NCI-H446 (cell line): ENCODE measurements around the gene NPM1.

ENCODE experiments used
- DNase-seq, 2 experiments: peaks; one replicate each; lab custom pipeline; 2025; lab: John Stamatoyannopoulos, UW

NPM1 gene

DNA sequence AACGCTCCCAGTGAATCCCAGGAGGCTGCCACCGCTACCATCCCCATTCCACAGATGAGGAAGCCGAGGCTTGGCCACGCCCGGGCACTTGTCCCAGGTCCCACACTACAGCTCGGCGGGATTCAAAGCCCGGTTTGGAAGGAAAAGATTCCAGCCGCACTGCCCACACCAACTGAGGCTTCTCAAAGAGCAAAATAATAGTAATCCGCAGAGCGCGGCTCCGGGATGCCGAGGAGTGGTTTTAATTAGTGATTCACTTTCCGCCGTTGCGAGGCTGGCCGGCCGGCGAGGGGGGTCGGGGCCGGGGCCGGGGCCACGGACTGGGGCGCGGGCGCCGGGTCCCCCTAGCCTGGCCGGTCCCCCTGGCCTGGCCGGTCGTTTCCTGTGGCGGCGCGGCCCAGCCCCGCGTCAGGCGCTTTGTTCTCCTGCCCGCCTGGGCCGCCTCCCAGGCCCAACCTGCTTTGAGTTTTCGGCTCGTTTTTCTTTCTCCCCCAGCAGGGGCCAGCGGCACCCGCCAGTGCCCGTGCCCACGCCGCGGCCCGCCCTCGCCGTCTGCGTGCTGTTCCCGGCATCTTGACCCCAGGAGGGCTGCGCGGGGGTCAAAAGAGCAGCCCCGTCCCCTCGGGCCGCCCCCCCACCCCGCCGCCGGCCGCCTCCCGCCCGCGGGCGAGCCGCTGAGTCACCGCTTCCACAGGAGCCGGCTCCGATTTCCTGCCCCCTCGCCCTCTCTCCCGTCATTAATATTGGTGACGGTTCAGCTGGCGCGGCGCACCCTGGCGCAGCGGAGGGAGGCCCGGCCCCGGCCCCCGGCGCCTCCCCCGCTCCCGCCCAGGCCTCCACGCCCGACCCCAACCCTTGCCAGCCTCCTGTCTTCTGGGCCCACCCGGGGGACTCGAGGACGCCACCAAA lies 63.0 kb downstream of the NPM1 start:
- DNase-seq: no peak

DNA sequence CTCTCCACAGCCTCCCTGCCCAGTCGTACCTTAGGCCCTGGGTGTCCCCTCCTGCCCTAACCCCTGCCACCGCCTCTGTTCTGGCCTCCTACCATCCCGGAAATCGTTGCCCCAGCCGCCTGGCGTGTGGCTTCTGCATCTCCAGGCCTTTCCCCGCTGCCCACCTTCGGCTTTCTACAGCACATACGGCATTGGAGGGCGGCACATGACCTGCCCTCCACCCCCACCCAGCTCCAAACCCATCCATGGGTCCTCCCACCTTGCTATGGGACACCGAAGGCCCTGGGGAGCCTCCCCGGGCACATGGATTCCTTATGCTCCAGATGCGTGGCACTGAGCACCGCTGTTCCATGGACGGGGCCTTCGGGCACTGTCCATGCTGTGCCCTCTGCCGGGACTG lies 63.8 kb downstream of the NPM1 start:
- DNase-seq: no peak

- DNase-seq: no peak
Observed at GRCh38 chr5:171453056-171453725, 65.5 kb downstream of the NPM1 start.

DNA sequence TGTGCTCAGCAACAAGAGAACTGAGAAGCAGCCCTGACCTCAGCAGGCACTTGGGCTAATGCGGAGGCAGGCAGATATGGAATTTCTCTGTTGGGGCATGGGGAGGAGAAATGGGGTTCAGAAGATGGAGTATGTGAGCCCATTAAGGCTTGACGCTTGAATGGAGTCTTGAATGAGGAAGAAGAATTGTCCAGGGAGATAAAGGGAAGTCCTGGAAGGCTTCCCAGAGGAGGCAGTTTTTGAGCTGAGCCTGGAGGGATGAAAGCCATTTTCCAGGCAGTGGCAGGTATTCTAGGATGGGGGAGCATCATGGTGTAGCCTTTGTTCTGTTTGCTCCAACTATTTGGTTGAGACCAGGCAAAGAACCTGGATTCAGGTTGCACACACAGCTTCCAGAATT lies 66.3 kb downstream of the NPM1 start:
- no peak for DNase-seq

DNA sequence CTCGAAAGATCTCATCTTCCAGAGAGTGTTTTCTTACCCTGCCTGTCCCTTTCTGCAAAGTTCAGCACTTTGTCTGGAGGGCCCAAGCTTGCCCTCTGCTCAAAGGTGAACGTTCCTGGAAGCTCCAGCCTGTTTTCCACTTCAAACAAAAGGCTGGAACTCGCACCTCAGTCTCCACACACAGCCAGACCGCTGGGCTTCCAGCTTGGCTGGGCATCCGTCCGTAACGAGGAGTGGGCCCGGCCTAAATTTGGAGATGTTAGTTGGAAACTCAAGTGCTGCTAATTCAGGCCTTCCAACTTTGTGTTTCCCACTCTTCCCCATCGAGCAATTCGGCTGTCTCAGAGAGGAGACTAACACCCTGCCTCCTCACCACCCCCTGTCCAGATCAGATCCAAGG lies 66.9 kb downstream of the NPM1 start:
- DNase-seq: no peak

DNA sequence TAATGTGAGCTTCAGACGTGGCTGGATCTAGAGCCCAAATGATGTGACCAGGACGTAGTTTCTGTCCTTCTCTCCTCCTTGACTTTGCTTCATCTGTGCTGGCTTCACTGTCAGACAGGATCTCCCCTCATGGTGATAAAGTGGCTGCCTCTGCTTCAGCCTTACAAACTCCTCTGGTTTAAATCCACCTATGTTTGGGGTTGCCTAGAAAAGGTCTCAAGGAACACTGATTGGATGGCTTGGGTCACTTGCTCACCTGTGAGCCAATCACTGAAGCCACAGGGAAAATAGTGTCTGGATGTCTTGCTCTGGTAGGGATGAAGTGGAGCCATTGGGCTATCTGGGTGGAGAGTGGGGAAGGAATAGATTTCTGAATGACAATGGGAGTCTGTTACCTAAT lies 67.9 kb downstream of the NPM1 start:
- no peak for DNase-seq

- no peak for DNase-seq
Observed at GRCh38 chr5:171457208-171457981, 69.7 kb downstream of the NPM1 start.

- no peak for DNase-seq
Observed at GRCh38 chr5:171459839-171460238, 72.2 kb downstream of the NPM1 start.
